Activated CD8-positive, alpha-beta memory T cell treated with anti-CD3 and anti-CD28 coated beads, Interleukin-2, amount 50 U/mL, for 1 hour (primary cell): Measurements from ENCODE around the gene SCO2.

Experiments
- DNase-seq: peaks from one replicate; pipeline ENCODE4 v3.0.0-alpha.2; 2020; ENCODE audit errors: extremely low read depth

Gene SCO2

GRCh38 chr22:50525104-50525857 lies at the start of gene SCO2:
Gene SCO2 (minus strand): TSS chr22:50525598. CDS start chr22:50524411, 1,187 bp downstream.
- peak; percentile 93 for DNase-seq

GRCh38 chr22:50574383-50574755 lies 49.0 kb upstream of the SCO2 start:
- no peak for DNase-seq

- no peak for DNase-seq
Observed at GRCh38 chr22:50573491-50574382, 48.3 kb upstream of the SCO2 start.

GRCh38 chr22:50572965-50573364 lies 47.6 kb upstream of the SCO2 start:
- no peak for DNase-seq

- no peak for DNase-seq
Observed at GRCh38 chr22:50571264-50572175, 46.1 kb upstream of the SCO2 start.

GRCh38 chr22:50570861-50571260 lies 45.5 kb upstream of the SCO2 start:
- DNase-seq, result no peak

GRCh38 chr22:50569896-50570535 lies 44.6 kb upstream of the SCO2 start:
- DNase-seq, result no peak

- no peak for DNase-seq
Observed at GRCh38 chr22:50569041-50569459, 43.7 kb upstream of the SCO2 start.

- no peak for DNase-seq
Observed at GRCh38 chr22:50568626-50569025, 43.2 kb upstream of the SCO2 start.

GRCh38 chr22:50567721-50568252 lies 42.4 kb upstream of the SCO2 start:
- DNase-seq, result no peak

- DNase-seq, result no peak
Observed at GRCh38 chr22:50564289-50564688, 38.9 kb upstream of the SCO2 start.

GRCh38 chr22:50563413-50564160 lies 38.2 kb upstream of the SCO2 start:
- DNase-seq, result no peak

- peak; percentile 89 for DNase-seq
Observed at GRCh38 chr22:50562523-50563412, 37.4 kb upstream of the SCO2 start, which contains the start of gene SYCE3. Gene SYCE3 (minus strand): TSS chr22:50562919. CDS start chr22:50556405, 6,514 bp downstream.

GRCh38 chr22:50561401-50562358 lies 36.3 kb upstream of the SCO2 start:
- no peak for DNase-seq

- no peak for DNase-seq
Observed at GRCh38 chr22:50560034-50560433, 34.6 kb upstream of the SCO2 start.

- DNase-seq, result no peak
Observed at GRCh38 chr22:50556703-50557102, 31.3 kb upstream of the SCO2 start.

- no peak for DNase-seq
Observed at GRCh38 chr22:50553310-50553709, 27.9 kb upstream of the SCO2 start.

- no peak for DNase-seq
Observed at GRCh38 chr22:50551160-50551752, 25.9 kb upstream of the SCO2 start.
